Measurements from ENCODE around the gene RGPD5.
"Not testable (repeated sequence)": the region's sequence is repeated elsewhere in the genome, so short reads cannot be mapped to it uniquely, and the experiment has no call there.

DNA sequence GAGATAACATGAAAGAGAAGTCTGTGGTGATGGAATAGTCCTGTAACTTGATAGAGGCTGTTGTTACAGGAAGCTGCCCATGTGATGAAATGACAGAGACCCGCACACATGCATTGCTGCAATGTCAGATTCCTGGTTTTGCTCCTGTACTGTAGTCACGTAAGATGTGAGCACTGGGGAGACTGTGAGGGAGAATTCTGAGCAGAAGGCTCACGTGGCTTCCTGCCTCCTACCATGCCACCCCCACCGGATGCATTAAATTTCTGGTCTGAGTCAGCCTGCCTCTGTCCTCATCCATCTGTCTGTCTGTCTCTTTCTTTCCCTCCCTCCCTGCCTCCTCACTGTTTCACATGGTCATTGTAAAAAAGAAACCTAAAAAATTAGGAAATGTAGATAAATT lies 102.1 kb downstream of the RGPD5 start:
- TF ChIP-seq, protein P1, sequence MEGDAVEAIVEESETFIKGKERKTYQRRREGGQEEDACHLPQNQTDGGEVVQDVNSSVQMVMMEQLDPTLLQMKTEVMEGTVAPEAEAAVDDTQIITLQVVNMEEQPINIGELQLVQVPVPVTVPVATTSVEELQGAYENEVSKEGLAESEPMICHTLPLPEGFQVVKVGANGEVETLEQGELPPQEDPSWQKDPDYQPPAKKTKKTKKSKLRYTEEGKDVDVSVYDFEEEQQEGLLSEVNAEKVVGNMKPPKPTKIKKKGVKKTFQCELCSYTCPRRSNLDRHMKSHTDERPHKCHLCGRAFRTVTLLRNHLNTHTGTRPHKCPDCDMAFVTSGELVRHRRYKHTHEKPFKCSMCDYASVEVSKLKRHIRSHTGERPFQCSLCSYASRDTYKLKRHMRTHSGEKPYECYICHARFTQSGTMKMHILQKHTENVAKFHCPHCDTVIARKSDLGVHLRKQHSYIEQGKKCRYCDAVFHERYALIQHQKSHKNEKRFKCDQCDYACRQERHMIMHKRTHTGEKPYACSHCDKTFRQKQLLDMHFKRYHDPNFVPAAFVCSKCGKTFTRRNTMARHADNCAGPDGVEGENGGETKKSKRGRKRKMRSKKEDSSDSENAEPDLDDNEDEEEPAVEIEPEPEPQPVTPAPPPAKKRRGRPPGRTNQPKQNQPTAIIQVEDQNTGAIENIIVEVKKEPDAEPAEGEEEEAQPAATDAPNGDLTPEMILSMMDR (IDR thresholded peaks at IDR 0.05 in 4 of 5, conservative IDR thresholded peaks at IDR 0.05 in 1 of 5), result not testable (repeated sequence)
- not testable (repeated sequence) for TF ChIP-seq POLR2A (IDR thresholded peaks at IDR 0.05)

Measured in gastrocnemius medialis (tissue), 4 donors.